HepG2 (cell line): ENCODE results near the gene PARVB. TPM values are rescaled to one million over a fixed set of nuclear protein-coding genes. Genes with fewer than 3 reads are reported as not detected.

Experiments used
- ATAC-seq: fragments of 200-7000 bp; cut with Tn5 transposase; 3 replicates; pipeline ENCODE4 v1.9.1; 2020; ENCODE audit warnings: mild to moderate bottlenecking, moderate library complexity
- BruUV-seq: library from RNA; stranded (reverse); fragments of 400-500 nt; replicated peaks from 2 replicates; lab custom pipeline; 2021; lab: Mats Ljungman, UMichigan
- CTCF ChIA-PET: fragments of 300-600 bp; formaldehyde crosslinking; extraction: SDS; loops from one replicate; lab custom pipeline; 2021; ENCODE audit warnings: low total read pairs, inconsistent platforms, low intra/inter-chr PET ratio; lab: Yijun Ruan, JAX
- POLR2A ChIA-PET: fragments of 350-600 bp; sonication (Branson Sonifier 250); formaldehyde crosslinking; loops from one replicate; lab custom pipeline; 2020; ENCODE audit warnings: antibody characterized with exemption, inconsistent platforms; lab: Yijun Ruan, JAX
- DNase-seq: peaks from one replicate; pipeline ENCODE4 v3.0.0-alpha.2; 2015; ENCODE audit warnings: low spot score
- FAIRE-seq: peaks from 3 replicates; lab custom pipeline; 2011; peaks lifted over from hg19 to GRCh38; lab: Jason Lieb, UNC
- H2AFZ ChIP-seq: one replicate; pipeline ENCODE4 v1.6.1; 2011; ENCODE audit warnings: low read length, inconsistent platforms
- H3K27ac ChIP-seq: fragments of 300-600 bp; 3 replicates; pipeline ENCODE4 v1.8.0; 2011; ENCODE audit warnings: mixed run types, mild to moderate bottlenecking, mixed read lengths, low read length, inconsistent platforms; ENCODE audit not compliant: insufficient read depth; ENCODE audit errors: extremely low read length
- H3K27me3 ChIP-seq, 2 experiments: fragments of 200-600 bp in 1 of 2; 2 replicates in 1 of 2; 3 replicates in 1 of 2; pipeline versions ENCODE4 v1.6.0 to v1.8.0; 2011; ENCODE audit warnings: low read length in 2 of 2, mild to moderate bottlenecking in 2 of 2, moderate library complexity in 2 of 2, inconsistent platforms in 1 of 2; ENCODE audit not compliant: insufficient read depth in 2 of 2, control insufficient read depth in 1 of 2
- H3K36me3 ChIP-seq, 2 experiments: fragments of 200-600 bp in 1 of 2; replicated peaks in 1 of 2; 2 replicates in 1 of 2; 3 replicates in 1 of 2; pipeline versions ENCODE4 v1.5.1 to v1.8.0; 2011; ENCODE audit warnings: low read length in 2 of 2, inconsistent platforms in 1 of 2; ENCODE audit not compliant: insufficient read depth in 2 of 2, control insufficient read depth in 1 of 2
- H3K4me1 ChIP-seq: 2 replicates; pipeline ENCODE4 v1.5.1; 2012; ENCODE audit warnings: low read length, inconsistent platforms; ENCODE audit not compliant: insufficient read depth
- H3K4me2 ChIP-seq: 2 replicates; pipeline ENCODE4 v1.6.0; 2011; ENCODE audit warnings: low read depth, low read length, inconsistent platforms
- H3K4me3 ChIP-seq, 3 experiments: fragments of 200-600 bp in 1 of 3; sonication (generic), shearing (Covaris generic) in 1 of 3; replicated peaks in 1 of 3; 2 replicates each; pipeline ENCODE4 v1.5.1; 2011 to 2016; ENCODE audit warnings: low read length in 3 of 3, inconsistent platforms in 2 of 3, low read depth in 2 of 3, mild to moderate bottlenecking in 2 of 3, control low read depth in 1 of 3, mixed read lengths in 1 of 3; ENCODE audit not compliant: insufficient read depth in 1 of 3
- H3K79me2 ChIP-seq: one replicate; pipeline ENCODE4 v1.6.1; 2011; ENCODE audit warnings: low read length, inconsistent platforms; ENCODE audit not compliant: insufficient read depth
- H3K9ac ChIP-seq: 2 replicates; pipeline ENCODE4 v1.6.0; 2011; ENCODE audit warnings: mild to moderate bottlenecking, low read depth, low read length, inconsistent platforms; ENCODE audit not compliant: insufficient read depth
- H3K9me3 ChIP-seq: 2 replicates; pipeline ENCODE4 v1.5.1; 2012; ENCODE audit warnings: mild to moderate bottlenecking, low read length
- H4K20me1 ChIP-seq: 2 replicates; pipeline ENCODE4 v1.6.0; 2011; ENCODE audit warnings: inconsistent platforms, mild to moderate bottlenecking, low read length, moderate library complexity; ENCODE audit not compliant: insufficient read depth
- ADNP ChIP-seq: sonication (generic); formaldehyde crosslinking; IDR thresholded peaks from 2 replicates; pipeline ENCODE4 v1.4.0; 2020; ENCODE audit warnings: missing genetic modification reagents
- AKAP8 ChIP-seq: sonication (generic); formaldehyde crosslinking; IDR thresholded peaks from 2 replicates; pipeline ENCODE4 v1.5.1; 2020; ENCODE audit warnings: mild to moderate bottlenecking, missing genetic modification reagents
- EHMT2 ChIP-seq: fragments of 200-600 bp; sonication (generic); IDR thresholded peaks from 2 replicates; pipeline ENCODE4 v1.7.0; 2017; ENCODE audit warnings: antibody characterized with exemption, low read depth, low read length, borderline replicate concordance
- KMT2B ChIP-seq: IDR thresholded peaks from 2 replicates; pipeline ENCODE4 v1.6.1; 2016; ENCODE audit warnings: missing genetic modification reagents, missing compliant biosample characterization
- MEF2D ChIP-seq: sonication (generic); formaldehyde crosslinking; IDR thresholded peaks from 2 replicates; pipeline ENCODE4 v1.5.1; 2020; ENCODE audit warnings: mild to moderate bottlenecking, missing genetic modification reagents
- MLLT10 ChIP-seq: sonication (generic); formaldehyde crosslinking; IDR thresholded peaks from 2 replicates; pipeline ENCODE4 v1.4.0; 2020; ENCODE audit warnings: missing genetic modification reagents
- NPAS2 ChIP-seq: sonication (generic); formaldehyde crosslinking; IDR thresholded peaks from 2 replicates; pipeline ENCODE4 v1.8.0; 2022; ENCODE audit warnings: mild to moderate bottlenecking, missing genetic modification reagents, borderline replicate concordance
- SIN3B ChIP-seq: fragments of 150-350 bp; IDR thresholded peaks from 2 replicates; pipeline ENCODE4 v1.6.1; 2014; ENCODE audit warnings: low read length
- SRSF4 ChIP-seq: fragments of 200-400 bp; formaldehyde crosslinking; IDR thresholded peaks from one replicate; pipeline ENCODE4 v1.6.1; 2018; ENCODE audit warnings: mild to moderate bottlenecking, low read depth, low read length, moderate library complexity; ENCODE audit not compliant: poor library complexity, severe bottlenecking
- ZNF343 ChIP-seq: sonication (generic); formaldehyde crosslinking; IDR thresholded peaks from 2 replicates; pipeline ENCODE4 v1.4.0; 2020; ENCODE audit warnings: mild to moderate bottlenecking, missing genetic modification reagents
- ZNF567 ChIP-seq: sonication (generic); formaldehyde crosslinking; IDR thresholded peaks from 2 replicates; pipeline ENCODE4 v1.8.1; 2023; ENCODE audit warnings: mild to moderate bottlenecking, missing genetic modification reagents, borderline replicate concordance
- ZNF761 ChIP-seq: sonication (generic); formaldehyde crosslinking; conservative IDR thresholded peaks from 2 replicates; pipeline ENCODE4 v1.4.0; 2020; ENCODE audit warnings: mild to moderate bottlenecking, missing genetic modification reagents
- ZNF766 ChIP-seq: sonication (generic); formaldehyde crosslinking; IDR thresholded peaks from 2 replicates; pipeline ENCODE4 v1.5.0; 2020; ENCODE audit warnings: missing genetic modification reagents, borderline replicate concordance
- WGBS: methylation state at CpG from one replicate; pipeline ENCODE4 v1.1.6; 2017; ENCODE audit warnings: low lambda C conversion rate; 5-methylcytosine and 5-hydroxymethylcytosine counted together
- in situ Hi-C: cut with HindIII; loops from 2 replicates; pipeline ENCODE4 v1.10.0; 2017; ENCODE audit warnings: low pct_unique_long_range_greater_than_20kb; ENCODE audit not compliant: extremely low pct_ligation_motif_present
- intact Hi-C: fragments of 100-400 bp; cut with micrococcal nuclease; formaldehyde crosslinking; loops from one replicate; pipeline ENCODE4 v1.10.0; 2022; ENCODE audit not compliant: unreplicated experiment
- polyA plus RNA-seq, 8 experiments: library from polyadenylated mRNA; depleted of rRNA in 3 of 8; stranded (reverse) in 7 of 8; unstranded in 1 of 8; fragments of >200 nt; fragmentation: Illumina TruSeq in 4 of 8; extraction: Trizol in 4 of 8; gene quantifications; 2 replicates each; pipeline versions ENCODE4 v1.2.1 to v1.2.3, GENCODE V29; 2011 to 2016; ENCODE audit warnings: low read depth in 4 of 8, missing spikeins in 1 of 8, mixed read lengths in 1 of 8; ENCODE audit not compliant: insufficient read depth in 1 of 8
- total RNA-seq, 5 experiments: library from RNA; depleted of rRNA; stranded (reverse); fragments of >200 nt; fragmentation: Illumina TruSeq; extraction: Trizol; gene quantifications; 2 replicates each; pipeline ENCODE4 v1.2.3, GENCODE V29; 2016; ENCODE audit warnings: low read depth in 1 of 5
- TF ChIP-seq, protein P1 (sequence below): sonication (generic); formaldehyde crosslinking; IDR thresholded peaks from 2 replicates; pipeline ENCODE4 v1.5.0; 2020; ENCODE audit warnings: missing genetic modification reagents, mild to moderate bottlenecking, borderline replicate concordance
- TF ChIP-seq, protein P2 (sequence below): sonication (generic); formaldehyde crosslinking; IDR thresholded peaks from 2 replicates; pipeline ENCODE4 v1.5.1; 2020; ENCODE audit warnings: missing genetic modification reagents, mild to moderate bottlenecking, borderline replicate concordance
- TF ChIP-seq, protein P3 (sequence below): sonication (generic); formaldehyde crosslinking; IDR thresholded peaks from 2 replicates; pipeline ENCODE4 v1.8.1; 2023; ENCODE audit warnings: mild to moderate bottlenecking, moderate library complexity, missing genetic modification reagents

The PARVB gene
- total and polyA plus RNA-seq, 2 of the 13 experiments (the other 11 are each of a cell fraction or from before 2014, with no cell fraction given) = 0.11 to 0.15 TPM

DNA sequence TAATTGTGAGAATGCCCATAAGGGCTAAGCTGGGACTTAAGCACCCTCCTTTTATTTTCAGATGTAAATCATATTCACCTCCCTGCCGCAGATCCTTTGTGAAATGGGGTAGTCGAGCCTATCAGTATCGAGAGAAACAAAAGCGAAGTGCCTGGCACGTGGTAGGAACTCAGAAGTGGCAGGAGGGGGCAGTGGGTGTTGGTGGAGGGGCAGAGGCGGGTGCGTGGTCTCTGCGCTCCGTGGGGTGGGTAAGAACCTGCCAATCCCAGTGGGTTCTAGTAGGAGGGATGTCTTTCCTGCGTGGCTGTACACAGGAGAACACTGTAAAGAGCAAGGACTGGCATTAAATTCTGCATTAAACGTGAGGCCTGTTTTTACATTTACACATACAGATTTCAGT lies 21.8 kb upstream of the PARVB start:
- H2AFZ ChIP-seq = no peak overlapping the region
- FAIRE-seq = no peak
- no peak overlapping the region for H3K9ac ChIP-seq
- H3K27ac ChIP-seq = no peak overlapping the region
- POLR2A ChIA-PET = no interaction called here
- H4K20me1 ChIP-seq = no peaks in the 10 kb centered on the region
- no peak overlapping the region for H3K4me3 ChIP-seq
- WGBS = 97% methylated on average over 11 of the region's 11 CpGs
- no peaks in the 10 kb centered on the region for H3K79me2 ChIP-seq
- peaks cover 17% of the 10 kb centered on the region for H3K4me1 ChIP-seq
- CTCF ChIA-PET = no interaction called here
- no peak for ATAC-seq
- no TSS peak for BruUV-seq
- H3K36me3 ChIP-seq = peaks cover under 1 to 22% of the 10 kb centered on the region in 2 experiments; a peak in 3 of 5 replicates
- no peak overlapping the region for H3K4me2 ChIP-seq
- H3K27me3 ChIP-seq = no peaks in the 10 kb centered on the region
- H3K9me3 ChIP-seq = no peaks in the 10 kb centered on the region
- DNase-seq = no peak
- intact Hi-C loops (no loop called here), in situ Hi-C loops (no loop called here)
- TF ChIP-seq, protein P1, sequence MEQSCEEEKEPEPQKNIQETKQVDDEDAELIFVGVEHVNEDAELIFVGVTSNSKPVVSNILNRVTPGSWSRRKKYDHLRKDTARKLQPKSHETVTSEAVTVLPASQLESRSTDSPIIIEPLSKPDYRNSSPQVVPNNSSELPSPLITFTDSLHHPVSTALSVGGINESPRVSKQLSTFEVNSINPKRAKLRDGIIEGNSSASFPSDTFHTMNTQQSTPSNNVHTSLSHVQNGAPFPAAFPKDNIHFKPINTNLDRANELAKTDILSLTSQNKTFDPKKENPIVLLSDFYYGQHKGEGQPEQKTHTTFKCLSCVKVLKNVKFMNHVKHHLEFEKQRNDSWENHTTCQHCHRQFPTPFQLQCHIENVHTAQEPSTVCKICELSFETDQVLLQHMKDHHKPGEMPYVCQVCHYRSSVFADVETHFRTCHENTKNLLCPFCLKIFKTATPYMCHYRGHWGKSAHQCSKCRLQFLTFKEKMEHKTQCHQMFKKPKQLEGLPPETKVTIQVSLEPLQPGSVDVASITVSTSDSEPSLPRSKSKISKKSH (CRISPR knock-in tag) = no peak
- TF ChIP-seq SIN3B = no peak
- TF ChIP-seq EHMT2 = no peak
- TF ChIP-seq NPAS2 (CRISPR knock-in tag) = no peak
- TF ChIP-seq ZNF567 = no peak

DNA sequence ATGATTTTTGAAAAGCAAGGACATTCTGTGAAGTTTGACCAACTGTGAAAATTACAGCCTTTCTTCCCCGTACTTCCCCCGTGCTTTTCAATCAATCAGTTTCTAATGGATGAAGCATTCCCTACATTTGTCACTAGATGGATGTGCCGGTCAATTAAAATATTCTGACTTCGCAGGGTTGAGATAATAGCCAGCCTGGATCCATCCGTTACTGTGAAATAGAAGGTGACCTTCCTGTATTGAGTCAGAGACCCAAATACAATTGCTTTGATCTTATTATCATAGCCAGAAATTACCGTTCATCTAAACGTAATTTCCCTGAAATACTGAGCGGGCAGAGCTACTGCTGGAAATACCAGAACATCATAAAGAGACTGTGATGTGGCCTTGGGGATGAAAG lies 21.1 kb upstream of the PARVB start:
- no TSS peak for BruUV-seq
- intact Hi-C loops = no loop called here
- no peak for FAIRE-seq
- no peaks in the 10 kb centered on the region for H3K79me2 ChIP-seq
- WGBS = 92% methylated on average over 8 of the region's 8 CpGs
- no peak overlapping the region for H3K4me3 ChIP-seq
- H2AFZ ChIP-seq = no peak overlapping the region
- no peaks in the 10 kb centered on the region for H3K27me3 ChIP-seq
- H3K4me1 ChIP-seq = peaks cover 17% of the 10 kb centered on the region
- peaks cover 0 to 18% of the 10 kb centered on the region in 2 experiments; a peak in 2 of 5 replicates for H3K36me3 ChIP-seq
- ATAC-seq = no peak
- H3K9me3 ChIP-seq = no peaks in the 10 kb centered on the region
- no peak overlapping the region for H3K4me2 ChIP-seq
- ChIA-PET CTCF (no interaction called here), POLR2A (no interaction called here)
- no peak overlapping the region for H3K27ac ChIP-seq
- no peak for DNase-seq
- H4K20me1 ChIP-seq = no peaks in the 10 kb centered on the region
- in situ Hi-C loops = no loop called here
- no peak overlapping the region for H3K9ac ChIP-seq
- TF ChIP-seq ADNP (CRISPR knock-in tag) (no peak), ZNF766 (CRISPR knock-in tag) (no peak), ZNF761 (CRISPR knock-in tag) (no peak), MEF2D (CRISPR knock-in tag) (no peak), MLLT10 (no peak), KMT2B (no peak), SRSF4 (no peak), ZNF343 (CRISPR knock-in tag) (no peak), AKAP8 (CRISPR knock-in tag) (no peak)
- TF ChIP-seq, protein P2, sequence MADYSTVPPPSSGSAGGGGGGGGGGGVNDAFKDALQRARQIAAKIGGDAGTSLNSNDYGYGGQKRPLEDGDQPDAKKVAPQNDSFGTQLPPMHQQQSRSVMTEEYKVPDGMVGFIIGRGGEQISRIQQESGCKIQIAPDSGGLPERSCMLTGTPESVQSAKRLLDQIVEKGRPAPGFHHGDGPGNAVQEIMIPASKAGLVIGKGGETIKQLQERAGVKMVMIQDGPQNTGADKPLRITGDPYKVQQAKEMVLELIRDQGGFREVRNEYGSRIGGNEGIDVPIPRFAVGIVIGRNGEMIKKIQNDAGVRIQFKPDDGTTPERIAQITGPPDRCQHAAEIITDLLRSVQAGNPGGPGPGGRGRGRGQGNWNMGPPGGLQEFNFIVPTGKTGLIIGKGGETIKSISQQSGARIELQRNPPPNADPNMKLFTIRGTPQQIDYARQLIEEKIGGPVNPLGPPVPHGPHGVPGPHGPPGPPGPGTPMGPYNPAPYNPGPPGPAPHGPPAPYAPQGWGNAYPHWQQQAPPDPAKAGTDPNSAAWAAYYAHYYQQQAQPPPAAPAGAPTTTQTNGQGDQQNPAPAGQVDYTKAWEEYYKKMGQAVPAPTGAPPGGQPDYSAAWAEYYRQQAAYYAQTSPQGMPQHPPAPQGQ (CRISPR knock-in tag) = no peak
- TF ChIP-seq, protein P3, sequence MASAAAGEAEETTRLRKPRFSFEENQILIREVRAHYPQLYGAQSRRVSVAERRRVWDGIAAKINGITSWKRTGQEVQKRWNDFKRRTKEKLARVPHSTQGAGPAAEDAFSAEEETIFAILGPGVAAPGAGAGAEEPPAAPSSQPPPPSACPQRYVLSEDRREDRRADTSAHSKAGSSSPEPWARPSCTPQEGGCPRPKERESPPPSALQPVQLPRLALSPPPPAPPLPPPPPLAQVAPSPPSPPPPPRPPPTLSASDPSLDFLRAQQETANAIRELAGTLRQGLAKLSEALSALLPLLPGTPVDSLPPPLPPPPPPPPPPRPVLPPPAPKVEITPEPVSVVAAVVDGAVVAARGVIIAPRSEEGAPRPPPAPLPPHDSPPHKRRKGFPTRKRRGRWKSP (CRISPR knock-in tag) = no peak
